ENCODE measurements around the gene KCNK4.
"Not testable (repeated sequence)": the region's sequence is repeated elsewhere in the genome, so short reads cannot be mapped to it uniquely, and the experiment has no call there.

Gene KCNK4

DNA sequence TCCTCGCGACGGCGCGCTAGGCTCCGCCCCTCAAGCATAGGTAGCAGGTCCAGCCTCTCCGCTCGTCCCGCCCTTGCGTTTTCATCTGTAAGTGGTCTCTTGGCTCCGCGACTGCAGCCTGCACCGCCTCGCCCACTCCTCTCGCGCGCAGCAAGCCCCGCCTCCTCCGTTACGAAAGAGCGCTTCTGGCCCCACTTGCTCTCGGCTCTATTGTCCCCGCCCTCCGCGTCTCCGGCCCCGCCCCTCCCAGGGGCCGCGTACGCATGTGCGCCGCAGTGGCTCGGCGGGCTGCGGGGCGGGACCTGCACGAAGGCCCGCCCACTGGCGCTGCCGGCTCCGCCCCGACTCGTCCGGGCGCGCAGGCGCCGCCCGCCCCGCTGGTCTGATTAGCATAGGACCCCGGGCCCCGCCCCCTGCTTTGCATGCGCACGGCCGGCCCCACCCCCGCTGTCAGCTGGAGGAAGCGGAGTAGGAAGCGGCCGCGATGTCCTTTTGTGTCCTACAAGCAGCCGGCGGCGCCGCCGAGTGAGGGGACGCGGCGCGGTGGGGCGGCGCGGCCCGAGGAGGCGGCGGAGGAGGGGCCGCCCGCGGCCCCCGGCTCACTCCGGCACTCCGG, 14.1 kb downstream of the KCNK4 start, which contains the start of gene ESRRA:
ESRRA (plus strand) TSS at position 450 of the 616 bp plus-strand sequence. CDS start 1,656 bp downstream, outside the sequence.
- Histone ChIP-seq H3K4me3 (ENCODE audit: low read depth in 1 of 2, low read length in 1 of 2) (peak within 1 kb of the TSS; percentile 77 to 91), H3K27ac (peak within 1 kb of the TSS; percentile 99), H3K4me1 (ENCODE audit: control insufficient read depth in 1 of 2, insufficient read depth in 1 of 2, low read depth in 1 of 2, low read length in 1 of 2) (peaks cover 38 to 45% of the 10 kb centered on the region in 2 experiments), H3K9me3 (no peaks in the 10 kb centered on the region), H3K27me3 (peaks cover 26% of the 10 kb centered on the region), H3K36me3 (peaks cover 13% of the 10 kb centered on the region)
- TF ChIP-seq CTCF (IDR thresholded peaks at IDR 0.05), result peak; percentile 39

GRCh38 chr11:64305691-64306562, 14.8 kb downstream of the KCNK4 start:
- Histone ChIP-seq H3K4me1 (ENCODE audit: control insufficient read depth in 1 of 2, insufficient read depth in 1 of 2, low read depth in 1 of 2, low read length in 1 of 2) (peaks cover 30 to 38% of the 10 kb centered on the region in 2 experiments), H3K27ac (peak overlapping the region; percentile 99), H3K9me3 (no peaks in the 10 kb centered on the region), H3K4me3 (ENCODE audit: low read depth in 1 of 2, low read length in 1 of 2) (peak overlapping the region; percentile 75 to 91), H3K27me3 (peaks cover 19% of the 10 kb centered on the region), H3K36me3 (peaks cover 17% of the 10 kb centered on the region)
- peak; percentile 46 for TF ChIP-seq CTCF (IDR thresholded peaks at IDR 0.05)

DNA sequence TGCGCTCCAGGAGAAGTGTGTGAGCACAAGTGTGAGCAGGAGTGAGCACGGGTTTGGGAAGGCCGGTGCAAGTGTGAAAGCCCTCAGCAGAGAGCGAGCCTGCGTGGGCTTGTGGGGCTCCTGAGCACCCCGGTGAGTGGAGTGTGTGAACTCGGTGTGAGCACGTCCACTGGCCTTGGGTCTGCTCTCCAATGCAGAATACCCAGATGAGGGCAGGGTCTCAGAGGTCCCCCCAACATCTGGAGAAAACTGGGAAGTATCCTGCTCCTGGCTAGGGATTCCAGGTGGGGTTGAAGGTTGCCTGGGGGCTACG, 15.4 kb downstream of the KCNK4 start:
- Histone ChIP-seq H3K4me3 (ENCODE audit: low read depth in 1 of 2, low read length in 1 of 2) (peak overlapping the region; percentile 75 to 91), H3K27ac (peak overlapping the region; percentile 99)

DNA sequence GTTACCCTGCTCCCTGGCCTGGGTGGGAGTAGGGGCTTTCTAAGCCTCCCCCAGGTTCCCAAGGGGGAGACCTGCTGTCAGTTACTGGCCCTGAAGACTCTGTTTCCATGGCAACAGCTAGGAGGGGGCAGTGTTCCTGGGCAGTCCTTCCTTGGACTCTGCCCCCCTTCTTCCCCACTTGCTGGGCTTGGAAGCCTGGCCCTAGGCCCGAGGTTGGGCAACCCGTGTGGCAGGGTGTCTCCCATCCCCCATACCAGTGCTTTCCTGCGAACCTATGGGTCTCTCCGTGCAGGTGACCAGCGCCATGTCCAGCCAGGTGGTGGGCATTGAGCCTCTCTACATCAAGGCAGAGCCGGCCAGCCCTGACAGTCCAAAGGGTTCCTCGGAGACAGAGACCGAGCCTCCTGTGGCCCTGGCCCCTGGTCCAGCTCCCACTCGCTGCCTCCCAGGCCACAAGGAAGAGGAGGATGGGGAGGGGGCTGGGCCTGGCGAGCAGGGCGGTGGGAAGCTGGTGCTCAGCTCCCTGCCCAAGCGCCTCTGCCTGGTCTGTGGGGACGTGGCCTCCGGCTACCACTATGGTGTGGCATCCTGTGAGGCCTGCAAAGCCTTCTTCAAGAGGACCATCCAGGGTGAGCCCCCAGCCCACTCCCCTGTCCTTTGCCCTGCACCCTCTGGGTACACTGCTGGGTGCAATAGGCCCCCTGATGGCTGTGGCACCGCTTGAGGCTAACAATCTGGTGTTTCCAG, 15.9 kb downstream of the KCNK4 start:
- H3K4me1 ChIP-seq (ENCODE audit: control insufficient read depth in 1 of 2, insufficient read depth in 1 of 2, low read depth in 1 of 2, low read length in 1 of 2), result peaks cover 26 to 31% of the 10 kb centered on the region in 2 experiments
- TF ChIP-seq CTCF (IDR thresholded peaks at IDR 0.05), result no peak
- peak overlapping the region; percentile 75 to 91 for H3K4me3 ChIP-seq (ENCODE audit: low read depth in 1 of 2, low read length in 1 of 2)
- no peaks in the 10 kb centered on the region for H3K9me3 ChIP-seq
- peaks cover 10% of the 10 kb centered on the region for H3K27me3 ChIP-seq
- peaks cover 20% of the 10 kb centered on the region for H3K36me3 ChIP-seq
- peak overlapping the region; percentile 99 for H3K27ac ChIP-seq

More for the DNA sequence above, 15.4 kb downstream of the KCNK4 start:
- Histone ChIP-seq H3K36me3 (peaks cover 19% of the 10 kb centered on the region), H3K9me3 (no peaks in the 10 kb centered on the region), H3K27me3 (peaks cover 15% of the 10 kb centered on the region), H3K4me1 (ENCODE audit: control insufficient read depth in 1 of 2, insufficient read depth in 1 of 2, low read depth in 1 of 2, low read length in 1 of 2) (peaks cover 27 to 33% of the 10 kb centered on the region in 2 experiments)
- no peak for TF ChIP-seq CTCF (IDR thresholded peaks at IDR 0.05)

DNA sequence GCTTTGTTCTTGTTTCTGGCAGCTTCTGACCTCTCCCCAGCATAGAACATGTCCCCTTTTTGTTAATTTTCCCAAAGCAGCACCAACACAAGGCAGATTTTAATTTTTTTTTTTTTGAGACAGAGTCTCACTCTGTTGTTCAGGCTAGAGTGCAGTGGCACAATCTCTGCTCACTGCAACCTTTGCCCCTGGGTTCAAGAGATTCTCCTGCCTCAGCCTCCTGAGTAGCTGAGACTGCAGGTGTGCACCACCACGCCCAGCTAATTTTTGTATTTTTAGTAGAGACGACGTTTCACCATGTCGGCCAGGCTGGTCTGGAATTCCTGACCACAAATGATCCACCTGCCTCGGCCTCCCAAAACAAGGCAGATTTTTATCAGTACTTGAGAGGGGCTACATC, 16.7 kb downstream of the KCNK4 start:
- not testable (repeated sequence) for H3K9me3 ChIP-seq; H3K4me3 ChIP-seq (ENCODE audit: low read depth in 1 of 2, low read length in 1 of 2); H3K27me3 ChIP-seq
- Histone ChIP-seq H3K27ac (peak overlapping the region; percentile 99), H3K4me1 (ENCODE audit: control insufficient read depth in 1 of 2, insufficient read depth in 1 of 2, low read depth in 1 of 2, low read length in 1 of 2) (peaks cover 26 to 31% of the 10 kb centered on the region in 2 experiments), H3K36me3 (peaks cover 26% of the 10 kb centered on the region)
